Esophagus muscularis mucosa (tissue), 3 donors: ENCODE measurements around the gene NTM.

ENCODE experiments used
- CTCF ChIP-seq, 3 experiments: fragments of 200-600 bp in 2 of 3; fragments of 450-650 bp in 1 of 3; sonication (generic) in 2 of 3; IDR thresholded peaks; one replicate each; pipeline ENCODE4 v1.5.1; 2017 to 2019; ENCODE audit warnings: antibody characterized with exemption in 3 of 3, mild to moderate bottlenecking in 2 of 3, moderate library complexity in 1 of 3
- POLR2A ChIP-seq: fragments of 450-650 bp; IDR thresholded peaks from one replicate; pipeline ENCODE4 v1.6.1; 2017; ENCODE audit warnings: antibody characterized with exemption, moderate library complexity, mild to moderate bottlenecking, low read depth

GRCh38 chr11:132033051-132033450, 662.6 kb downstream of the NTM start:
- TF ChIP-seq CTCF (IDR thresholded peaks at IDR 0.05) = no peak
- TF ChIP-seq POLR2A = no peak
